Esophagus squamous epithelium (tissue), 5 donors: ENCODE data around the gene BIRC5. TPM values are rescaled to one million over a fixed set of nuclear protein-coding genes. Genes with fewer than 3 reads are reported as not detected.

ENCODE experiments used
- DNase-seq: peaks from one replicate; lab custom pipeline; 2025; lab: John Stamatoyannopoulos, UW
- H3K27ac ChIP-seq, 4 donors: fragments of 200-600 bp; sonication (generic); one replicate each; pipeline ENCODE4 v1.5.1; 2016 to 2019; ENCODE audit warnings: mild to moderate bottlenecking in 1 of 4
- H3K27me3 ChIP-seq, 4 donors: fragments of 200-600 bp; sonication (generic); 1 replicate in 3 of 4; 2 replicates in 1 of 4; pipeline versions ENCODE4 v1.5.1 to v1.6.0; 2017 to 2021; ENCODE audit warnings: antibody characterized with exemption in 1 of 4
- H3K36me3 ChIP-seq, 3 donors: fragments of 200-600 bp; sonication (generic); one replicate each; pipeline ENCODE4 v1.5.1; 2016 to 2019
- H3K4me1 ChIP-seq, 3 donors: fragments of 200-600 bp; sonication (generic); one replicate each; pipeline ENCODE4 v1.5.1; 2017 to 2019
- H3K4me3 ChIP-seq, 4 donors: fragments of 200-600 bp; sonication (generic); 1 replicate in 3 of 4; 2 replicates in 1 of 4; pipeline ENCODE4 v1.5.1; 2016 to 2019; ENCODE audit warnings: mild to moderate bottlenecking in 2 of 4, moderate library complexity in 1 of 4
- H3K9me3 ChIP-seq, 3 donors: fragments of 200-600 bp; sonication (generic); one replicate each; pipeline ENCODE4 v1.5.1; 2016 to 2019
- POLR2A ChIP-seq, 4 donors: fragments of 450-650 bp; IDR thresholded peaks; one replicate each; pipeline ENCODE4 v1.6.1; 2017; ENCODE audit warnings: antibody characterized with exemption in 4 of 4, mild to moderate bottlenecking in 4 of 4, moderate library complexity in 3 of 4
- WGBS, 2 donors: methylation state at CpG; one replicate each; pipeline ENCODE4 v1.1.5; 2018; 5-methylcytosine and 5-hydroxymethylcytosine counted together
- intact Hi-C: fragments of 100-400 bp; cut with DNase I; formaldehyde crosslinking; loops from one replicate; pipeline ENCODE4 v1.15.0; 2022
- total RNA-seq, 4 donors: library from RNA; depleted of rRNA; stranded (reverse); fragments of >200 nt; gene quantifications; one replicate each; pipeline ENCODE4 v1.1.0, GENCODE V29; 2016
- TF ChIP-seq, protein P1 (sequence below), 6 experiments: fragments of 450-650 bp in 4 of 6; fragments of 200-600 bp in 2 of 6; sonication (generic) in 2 of 6; IDR thresholded peaks; one replicate each; pipeline ENCODE4 v1.5.1; 2016 to 2019; ENCODE audit warnings: antibody characterized with exemption in 6 of 6, mild to moderate bottlenecking in 4 of 6, moderate library complexity in 4 of 6
- donor health status: DM: yes; HTN: yes; CAD: no.

The BIRC5 gene
- total RNA-seq, 4 donors from 2014 or later: 6.6 to 33.6 (median 21.0) TPM

- DNase-seq: no peak
- H3K27me3 ChIP-seq: no peaks in the 10 kb centered on the region
- H3K9me3 ChIP-seq: no peaks in the 10 kb centered on the region
- 80 to 87% methylated on average over 10 to 12 of the region's 12 CpGs for WGBS, 2 donors
- H3K4me1 ChIP-seq: peaks cover 11 to 71% (median 33%) of the 10 kb centered on the region in 3 donors
- intact Hi-C loops: no loop called here
- H3K4me3 ChIP-seq: no peak overlapping the region
- no peak for TF ChIP-seq POLR2A (IDR thresholded peaks at IDR 0.05)
- TF ChIP-seq, protein P1, sequence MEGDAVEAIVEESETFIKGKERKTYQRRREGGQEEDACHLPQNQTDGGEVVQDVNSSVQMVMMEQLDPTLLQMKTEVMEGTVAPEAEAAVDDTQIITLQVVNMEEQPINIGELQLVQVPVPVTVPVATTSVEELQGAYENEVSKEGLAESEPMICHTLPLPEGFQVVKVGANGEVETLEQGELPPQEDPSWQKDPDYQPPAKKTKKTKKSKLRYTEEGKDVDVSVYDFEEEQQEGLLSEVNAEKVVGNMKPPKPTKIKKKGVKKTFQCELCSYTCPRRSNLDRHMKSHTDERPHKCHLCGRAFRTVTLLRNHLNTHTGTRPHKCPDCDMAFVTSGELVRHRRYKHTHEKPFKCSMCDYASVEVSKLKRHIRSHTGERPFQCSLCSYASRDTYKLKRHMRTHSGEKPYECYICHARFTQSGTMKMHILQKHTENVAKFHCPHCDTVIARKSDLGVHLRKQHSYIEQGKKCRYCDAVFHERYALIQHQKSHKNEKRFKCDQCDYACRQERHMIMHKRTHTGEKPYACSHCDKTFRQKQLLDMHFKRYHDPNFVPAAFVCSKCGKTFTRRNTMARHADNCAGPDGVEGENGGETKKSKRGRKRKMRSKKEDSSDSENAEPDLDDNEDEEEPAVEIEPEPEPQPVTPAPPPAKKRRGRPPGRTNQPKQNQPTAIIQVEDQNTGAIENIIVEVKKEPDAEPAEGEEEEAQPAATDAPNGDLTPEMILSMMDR (IDR thresholded peaks at IDR 0.05): no peak
- no peaks in the 10 kb centered on the region for H3K36me3 ChIP-seq
- H3K27ac ChIP-seq: peak overlapping the region in 1 of 4 donors; percentile 21
Observed at GRCh38 chr17:78183916-78184315, 30.1 kb upstream of the BIRC5 start.

DNA sequence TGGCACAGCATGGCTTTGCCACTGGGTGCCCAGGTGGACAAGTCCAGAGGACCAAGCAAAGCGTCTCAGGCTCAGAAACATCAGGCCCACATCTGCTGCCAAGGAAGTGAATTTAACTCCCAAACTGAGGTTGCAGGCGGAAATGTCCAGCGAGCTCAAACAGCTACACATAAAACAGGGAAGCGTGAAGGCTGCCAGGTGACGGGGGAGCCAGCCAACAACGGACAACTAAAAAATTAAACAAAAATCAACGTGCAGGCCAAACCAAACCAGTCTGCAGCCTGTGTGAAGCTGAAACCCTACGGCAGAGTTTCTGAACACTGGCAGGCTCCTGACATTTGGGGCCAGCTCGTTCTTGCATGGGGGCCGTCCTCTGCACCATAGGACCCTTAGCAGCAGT, 29.7 kb upstream of the BIRC5 start:
- 62 to 76% methylated on average over 7 to 10 of the region's 10 CpGs for WGBS, 2 donors
- DNase-seq: no peak
- peak overlapping the region in 1 of 4 donors; percentile 21 for H3K27ac ChIP-seq
- H3K9me3 ChIP-seq: no peaks in the 10 kb centered on the region
- H3K4me1 ChIP-seq: peaks cover 11 to 71% (median 29%) of the 10 kb centered on the region in 3 donors
- intact Hi-C loops: no loop called here
- no peak for TF ChIP-seq POLR2A (IDR thresholded peaks at IDR 0.05)
- TF ChIP-seq, protein P1 (IDR thresholded peaks at IDR 0.05): no peak
- H3K27me3 ChIP-seq: no peaks in the 10 kb centered on the region
- no peak overlapping the region for H3K4me3 ChIP-seq
- H3K36me3 ChIP-seq: no peaks in the 10 kb centered on the region

DNA sequence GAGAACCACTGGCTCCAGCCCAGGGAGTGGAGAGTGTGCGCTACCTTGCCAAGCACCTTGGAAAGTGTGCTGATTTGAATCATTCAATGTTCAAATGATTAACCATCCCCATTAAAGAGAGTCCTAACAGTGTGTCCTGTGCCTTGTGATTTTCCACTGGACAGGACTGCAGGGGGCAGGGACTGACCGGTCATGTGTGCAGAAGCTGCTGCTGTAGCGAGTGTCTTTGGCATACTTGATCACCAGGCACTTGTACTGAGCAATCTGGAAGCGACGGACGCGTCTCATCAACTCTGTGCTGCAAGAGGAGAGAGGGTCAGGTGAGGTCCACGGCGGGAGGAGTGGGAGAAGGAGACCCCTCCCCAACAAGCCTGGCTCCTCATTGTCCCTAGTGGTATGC, 29.2 kb upstream of the BIRC5 start:
- H3K27me3 ChIP-seq: no peaks in the 10 kb centered on the region
- 78 to 85% methylated on average over 3 to 9 of the region's 9 CpGs for WGBS, 2 donors
- no peak overlapping the region for H3K4me3 ChIP-seq
- H3K27ac ChIP-seq: peak overlapping the region in 1 of 4 donors; percentile 21
- H3K36me3 ChIP-seq: no peaks in the 10 kb centered on the region
- TF ChIP-seq, protein P1 (IDR thresholded peaks at IDR 0.05): no peak
- TF ChIP-seq POLR2A (IDR thresholded peaks at IDR 0.05): no peak
- intact Hi-C loops: loop anchor here (5.0 kb wide), 1 partner anchor 67 kb away; no protein-coding TSS in a partner anchor
- H3K4me1 ChIP-seq: peaks cover 11 to 71% (median 24%) of the 10 kb centered on the region in 3 donors
- no peaks in the 10 kb centered on the region for H3K9me3 ChIP-seq
- no peak for DNase-seq

GRCh38 chr17:78185981-78186691, 27.9 kb upstream of the BIRC5 start:
- no peak for DNase-seq
- TF ChIP-seq, protein P1 (IDR thresholded peaks at IDR 0.05): no peak
- intact Hi-C loops: loop anchor here (5.0 kb wide), 1 partner anchor 66 kb away; no protein-coding TSS in a partner anchor
- Histone ChIP-seq H3K4me1 (peaks cover 11 to 63% (median 12%) of the 10 kb centered on the region in 3 donors), H3K9me3 (no peaks in the 10 kb centered on the region), H3K36me3 (peaks cover 0 to 13% (median 0%) of the 10 kb centered on the region in 3 donors), H3K27me3 (no peaks in the 10 kb centered on the region), H3K4me3 (peak overlapping the region; percentile 43 to 79 (median 52)), H3K27ac (peak overlapping the region; percentile 78 to 89 (median 84))
- 45 to 52% methylated on average over 8 to 9 of the region's 10 CpGs for WGBS, 2 donors
